HG03354 (cell line): ENCODE measurements around the gene JMJD1C.
A peak's percentile ranks its signal among the peaks of the same experiment; 100 is the strongest.

Source experiments
- ATAC-seq: cut with Tn5 transposase; IDR thresholded peaks from one replicate; pipeline ENCODE4 v1.9.1; 2021; ENCODE audit warnings: mild to moderate bottlenecking; ENCODE audit not compliant: unreplicated experiment, poor library complexity, severe bottlenecking

JMJD1C gene

DNA sequence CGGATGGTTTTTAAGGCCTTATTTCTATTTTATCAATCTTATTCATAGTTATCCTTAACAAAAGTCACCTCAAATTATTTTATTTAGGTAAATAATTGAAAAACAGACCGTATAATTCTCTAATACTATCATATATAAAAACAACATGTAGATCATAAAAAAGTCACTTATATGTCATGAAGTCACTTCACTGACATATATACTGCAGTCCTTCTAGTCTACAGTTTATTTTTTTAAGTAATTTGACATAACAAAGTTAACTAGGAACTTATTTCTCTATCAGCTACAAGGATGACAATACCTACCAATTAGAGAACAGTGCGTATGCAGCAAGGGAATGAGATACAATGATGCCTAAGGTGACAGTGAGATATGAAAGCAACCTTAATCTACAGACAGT is 26.2 kb downstream of the JMJD1C start:
- no peak for ATAC-seq

DNA sequence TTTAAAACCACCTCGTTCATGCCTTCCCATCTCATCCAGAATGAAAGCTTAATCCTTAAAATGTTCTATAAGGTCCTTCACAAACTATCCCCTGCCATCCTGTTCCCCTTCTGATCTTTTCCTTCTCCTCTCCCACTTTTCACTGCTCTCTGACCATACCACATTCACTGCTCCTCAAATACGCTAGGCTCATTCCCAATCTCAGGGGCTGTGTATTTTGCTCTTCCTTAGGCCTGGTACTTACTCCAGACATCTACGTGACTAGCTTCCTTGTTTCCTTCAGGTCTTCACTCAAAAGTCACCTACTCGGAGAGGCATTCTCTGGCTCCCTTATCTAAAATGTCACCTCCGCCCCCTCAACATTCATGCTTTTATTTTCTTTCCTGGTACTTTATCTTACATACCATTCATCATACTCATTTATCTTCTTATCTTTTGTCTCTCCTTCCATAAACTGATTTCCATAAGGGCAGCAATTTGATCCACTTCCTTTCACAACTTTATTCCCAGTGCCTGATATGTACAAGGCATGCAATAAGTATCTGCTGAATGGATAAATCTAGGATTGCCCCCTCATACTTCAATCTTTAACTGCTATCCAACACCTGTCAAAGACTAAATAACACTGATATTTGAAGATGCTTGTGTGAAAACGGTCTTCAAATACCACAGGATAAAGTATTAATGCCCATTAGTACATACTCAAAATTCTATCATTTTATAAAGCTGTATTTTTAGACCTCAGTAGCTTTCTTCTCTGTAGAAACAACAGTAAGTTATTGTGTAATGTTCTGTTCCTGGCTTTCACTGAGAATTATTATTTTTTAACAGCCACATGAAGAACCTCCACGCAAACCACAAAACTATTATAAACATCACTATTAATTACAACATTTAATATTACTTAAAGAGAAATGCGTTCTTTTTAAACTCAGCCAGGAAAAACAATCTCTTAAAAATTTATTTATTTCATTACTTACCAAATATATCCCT is 27.0 kb downstream of the JMJD1C start:
- no peak for ATAC-seq

DNA sequence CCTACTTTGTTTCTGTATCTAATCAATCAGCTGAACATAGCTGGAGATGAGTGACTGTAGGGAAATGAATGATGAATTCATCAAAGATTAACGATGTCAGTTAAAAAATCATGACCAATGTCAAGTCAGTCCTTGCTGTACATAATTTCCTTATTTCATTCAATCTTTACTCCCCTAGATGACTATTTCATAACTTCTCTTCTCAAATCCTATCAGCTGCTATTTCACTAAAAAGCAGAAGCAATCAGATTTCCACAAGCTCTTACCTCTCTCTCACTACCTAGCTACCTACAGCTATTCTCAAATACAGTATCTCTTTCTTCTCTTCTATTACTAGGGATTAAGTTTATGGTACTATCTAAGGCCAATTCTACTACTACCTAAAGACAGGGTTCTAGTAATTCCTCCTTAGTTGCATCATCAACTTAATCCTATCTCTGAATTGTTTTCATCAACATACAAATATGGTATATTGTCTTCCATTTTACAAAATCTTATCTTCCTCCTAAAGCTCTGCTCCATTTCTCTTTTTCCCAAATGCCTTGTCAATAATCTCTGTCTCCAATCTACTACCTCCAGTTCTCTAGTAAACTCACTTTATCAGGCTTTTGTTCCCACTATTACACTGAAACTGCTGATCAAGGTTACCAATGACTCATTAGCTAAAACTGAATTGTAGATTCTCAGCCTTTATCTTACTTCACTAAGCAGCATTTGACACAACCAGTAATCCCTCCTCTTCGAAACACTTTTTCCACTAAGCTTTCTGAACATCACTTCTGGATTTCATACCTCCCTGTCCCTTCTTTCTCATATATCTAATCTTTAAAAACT is 28.4 kb downstream of the JMJD1C start:
- no peak for ATAC-seq

DNA sequence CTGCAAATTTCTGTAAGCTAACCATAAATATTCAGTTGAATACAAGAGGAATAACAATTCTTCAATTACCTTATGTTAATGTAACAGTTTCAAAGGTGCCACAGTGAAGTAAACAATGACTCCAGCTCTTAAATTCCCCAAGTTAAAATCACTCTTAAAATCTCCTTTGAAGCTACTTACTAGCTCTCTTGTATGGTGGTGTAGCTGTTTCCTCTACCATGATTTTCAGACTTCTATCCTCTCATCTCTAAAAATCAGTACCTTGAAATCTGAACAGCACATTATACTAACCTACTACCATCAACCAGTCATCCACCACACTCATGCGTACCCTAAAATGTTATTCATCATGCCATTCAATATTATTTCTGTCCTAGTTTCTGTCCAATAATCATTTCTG is 29.6 kb downstream of the JMJD1C start:
- ATAC-seq: no peak

GRCh38 chr10:63434866-63435854 is 30.6 kb downstream of the JMJD1C start:
- ATAC-seq: no peak

GRCh38 chr10:63431962-63432797 is 33.6 kb downstream of the JMJD1C start:
- no peak for ATAC-seq

DNA sequence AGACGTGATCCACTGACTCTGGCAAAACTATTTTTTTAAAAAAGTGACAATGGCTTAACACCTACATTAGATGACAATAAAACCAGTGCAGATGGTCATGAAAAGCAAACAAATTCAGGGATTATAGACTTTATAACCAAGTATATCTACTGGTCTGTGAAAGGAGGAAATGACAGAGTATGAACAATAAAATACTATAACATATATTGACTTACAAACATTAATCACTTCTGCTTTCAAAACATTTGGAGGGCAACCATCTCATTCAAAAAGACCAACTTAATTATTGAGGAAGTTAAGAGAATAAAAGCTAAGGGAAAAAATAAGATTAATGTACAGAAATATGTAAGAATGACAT is 34.8 kb downstream of the JMJD1C start:
- no peak for ATAC-seq

GRCh38 chr10:63430091-63430998 is 35.4 kb downstream of the JMJD1C start:
- ATAC-seq: no peak

DNA sequence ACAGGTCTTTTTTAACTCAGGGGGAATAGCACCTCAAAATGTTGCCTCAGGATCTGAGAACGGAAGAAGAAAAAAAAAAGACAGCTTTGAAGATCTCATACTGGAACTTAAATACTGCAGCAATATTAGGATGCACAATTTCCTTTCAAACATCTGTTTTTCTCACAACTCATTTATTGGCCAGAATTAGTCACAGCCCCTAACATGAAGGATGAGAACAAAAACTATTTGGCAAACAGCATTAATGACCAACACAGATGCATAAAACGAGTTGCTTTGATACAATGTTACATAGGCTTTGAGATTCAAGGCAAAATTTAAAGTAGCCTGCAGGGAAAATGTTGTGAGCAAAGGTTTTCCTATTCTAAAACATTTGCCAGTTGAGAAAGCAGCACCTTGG is 36.5 kb downstream of the JMJD1C start:
- ATAC-seq: no peak

DNA sequence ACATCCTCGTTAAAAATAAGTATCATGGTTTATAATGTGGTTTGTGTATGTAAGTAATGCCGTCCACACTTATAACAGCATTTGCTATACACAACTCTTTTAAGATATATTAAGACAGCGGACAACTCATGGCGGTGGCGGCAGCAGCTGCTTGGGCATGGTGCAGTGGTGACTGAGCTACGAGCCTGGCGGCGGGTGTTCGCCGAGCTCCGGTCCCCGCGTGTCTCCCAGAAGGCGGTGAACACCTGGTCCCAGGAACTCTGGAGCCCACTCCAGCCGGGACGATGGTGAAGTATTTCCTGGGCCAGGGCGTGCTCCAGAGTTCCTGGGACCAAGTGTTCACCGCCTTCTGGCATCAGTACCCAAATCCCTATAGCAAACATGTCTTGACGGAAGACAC is 38.8 kb downstream of the JMJD1C start:
- no peak for ATAC-seq

DNA sequence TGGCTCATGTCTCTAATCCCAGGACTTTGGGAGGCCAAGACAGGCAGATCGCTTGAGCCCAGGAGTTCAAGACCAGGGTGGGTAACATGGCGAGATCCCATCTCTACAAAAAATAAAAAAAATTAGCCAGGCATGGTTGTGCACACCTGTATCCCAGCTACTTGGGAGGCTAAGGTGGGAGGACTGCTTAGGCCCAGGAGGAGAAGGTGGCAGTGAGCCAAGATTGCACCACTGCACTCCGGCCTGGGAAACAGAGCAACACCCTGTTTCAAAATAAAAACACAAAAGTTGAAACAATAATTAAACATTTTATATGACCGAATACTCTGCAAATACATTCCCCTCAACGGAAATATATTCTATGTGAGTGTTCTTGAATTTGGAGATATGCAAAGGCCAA is 40.3 kb downstream of the JMJD1C start:
- ATAC-seq: no peak

- no peak for ATAC-seq
Observed at GRCh38 chr10:63424576-63424975, 41.2 kb downstream of the JMJD1C start.

DNA sequence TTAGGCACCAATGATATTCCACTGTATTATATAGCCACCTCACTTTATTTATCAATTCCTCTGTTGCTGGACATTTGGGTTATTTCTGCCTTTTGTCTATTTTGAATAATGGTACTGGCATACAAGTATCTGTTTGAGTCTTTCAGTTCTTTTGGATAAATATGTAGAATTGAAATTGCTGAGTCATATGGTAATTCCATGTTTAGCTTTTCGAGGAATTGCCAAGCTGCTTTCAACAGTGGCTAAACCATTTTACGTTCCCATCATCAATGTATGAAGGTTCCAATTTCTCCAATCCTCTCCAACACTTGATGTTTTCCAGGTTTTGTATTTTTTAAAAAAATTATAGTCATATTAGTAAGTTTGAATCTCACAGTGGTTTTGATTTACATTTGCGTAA is 42.3 kb downstream of the JMJD1C start:
- no peak for ATAC-seq

DNA sequence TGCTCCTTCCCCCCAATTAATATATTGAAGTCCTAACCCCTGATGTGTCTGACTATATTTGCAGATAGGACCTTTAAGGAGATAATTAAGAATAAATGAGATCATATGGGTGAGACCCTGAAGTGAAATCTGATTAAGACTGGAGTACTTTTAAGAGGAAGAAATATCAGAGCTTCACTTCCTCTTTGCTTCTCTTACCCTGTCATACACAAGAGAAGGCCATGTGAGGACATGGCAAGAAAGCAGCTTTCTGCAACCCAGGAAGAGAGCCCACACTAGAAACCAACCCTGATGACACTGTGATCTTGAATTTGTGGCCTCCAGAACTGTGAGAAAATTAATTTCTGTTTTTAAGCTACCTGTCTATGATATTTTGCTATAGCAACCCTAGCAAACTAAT is 44.2 kb downstream of the JMJD1C start:
- peak; percentile 90 for ATAC-seq

- ATAC-seq: no peak
Observed at GRCh38 chr10:63416376-63416775, 49.4 kb downstream of the JMJD1C start.

DNA sequence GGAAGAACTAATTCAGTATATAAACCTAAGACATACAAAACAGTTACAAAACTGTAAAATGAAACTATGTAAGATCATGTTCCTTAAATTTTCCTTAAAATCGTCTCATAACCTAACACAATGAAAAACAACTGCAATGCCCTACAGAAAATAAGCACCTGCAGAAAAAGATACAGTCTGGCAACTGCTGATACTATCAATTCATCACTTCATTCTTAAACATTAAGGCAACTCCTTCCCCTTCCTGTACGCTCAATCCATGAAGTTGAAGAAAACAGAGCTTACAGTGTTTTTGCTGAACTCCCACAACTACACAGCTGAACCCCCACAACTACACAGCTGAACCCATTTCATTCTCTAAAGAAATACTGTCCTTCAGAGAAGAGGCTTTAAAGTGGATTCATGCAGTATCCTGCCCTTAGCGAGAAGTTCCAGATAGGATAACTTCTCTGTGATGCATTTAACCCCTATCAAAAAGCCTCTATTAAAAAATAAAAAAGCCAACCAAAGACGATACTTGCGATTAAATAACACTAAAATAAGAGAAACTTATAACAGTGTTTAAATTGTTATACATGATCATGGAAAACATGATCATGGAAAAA is 50.0 kb downstream of the JMJD1C start:
- ATAC-seq: no peak

- no peak for ATAC-seq
Observed at GRCh38 chr10:63414481-63415260, 51.1 kb downstream of the JMJD1C start.
